HUES6 (cell line): ENCODE data around the gene MAN1B1.

Experiments used
- H3K27ac ChIP-seq: 2 replicates; pipeline ENCODE4 v1.7.0; 2013; ENCODE audit warnings: low read depth, mild to moderate bottlenecking, low read length, inconsistent platforms
- H3K27me3 ChIP-seq: 2 replicates; pipeline ENCODE4 v1.6.1; 2013; ENCODE audit warnings: low read length; ENCODE audit not compliant: control insufficient read depth, insufficient read depth
- H3K36me3 ChIP-seq: 2 replicates; pipeline ENCODE4 v1.6.1; 2013; ENCODE audit warnings: low read length; ENCODE audit not compliant: control insufficient read depth, insufficient read depth
- H3K4me1 ChIP-seq: 2 replicates; pipeline ENCODE4 v1.6.1; 2013; ENCODE audit warnings: low read length; ENCODE audit not compliant: control insufficient read depth, insufficient read depth
- H3K4me3 ChIP-seq: 2 replicates; pipeline ENCODE4 v1.5.1; 2013; ENCODE audit warnings: low read depth, low read length
- H3K9ac ChIP-seq: one replicate; pipeline ENCODE4 v1.6.1; 2013; ENCODE audit warnings: mild to moderate bottlenecking, low read length
- H3K9me3 ChIP-seq: 2 replicates; pipeline ENCODE4 v1.6.1; 2013; ENCODE audit warnings: low read depth, low read length; ENCODE audit not compliant: control insufficient read depth, insufficient read depth

Gene MAN1B1

GRCh38 chr9:137071282-137071681, 15.5 kb upstream of the MAN1B1 start:
- H3K27me3 ChIP-seq = peaks cover 11% of the 10 kb centered on the region; the same call in 1 of the 2 replicates
- H3K36me3 ChIP-seq = peaks cover 3% of the 10 kb centered on the region
- H3K9me3 ChIP-seq = no peaks in the 10 kb centered on the region
- peak overlapping the region; percentile 80 for H3K4me3 ChIP-seq
- no peak overlapping the region for H3K27ac ChIP-seq
- H3K4me1 ChIP-seq = peaks cover 34% of the 10 kb centered on the region
- H3K9ac ChIP-seq = no peak overlapping the region

GRCh38 chr9:137073992-137074399, 12.8 kb upstream of the MAN1B1 start:
- no peaks in the 10 kb centered on the region for H3K9me3 ChIP-seq
- no peak overlapping the region for H3K27ac ChIP-seq
- no peaks in the 10 kb centered on the region for H3K36me3 ChIP-seq
- peaks cover 35% of the 10 kb centered on the region for H3K4me1 ChIP-seq
- no peak overlapping the region for H3K4me3 ChIP-seq
- H3K27me3 ChIP-seq = peaks cover 30% of the 10 kb centered on the region
- H3K9ac ChIP-seq = no peak overlapping the region

GRCh38 chr9:137074657-137075274, 12.0 kb upstream of the MAN1B1 start:
- Histone ChIP-seq H3K9ac (peak overlapping the region; percentile 46), H3K27me3 (peaks cover 29% of the 10 kb centered on the region), H3K4me3 (no peak overlapping the region), H3K4me1 (peaks cover 30% of the 10 kb centered on the region), H3K27ac (peak overlapping the region; percentile 54; the same call in 1 of the 2 replicates), H3K9me3 (no peaks in the 10 kb centered on the region), H3K36me3 (peaks cover 7% of the 10 kb centered on the region; the same call in 1 of the 2 replicates)

DNA sequence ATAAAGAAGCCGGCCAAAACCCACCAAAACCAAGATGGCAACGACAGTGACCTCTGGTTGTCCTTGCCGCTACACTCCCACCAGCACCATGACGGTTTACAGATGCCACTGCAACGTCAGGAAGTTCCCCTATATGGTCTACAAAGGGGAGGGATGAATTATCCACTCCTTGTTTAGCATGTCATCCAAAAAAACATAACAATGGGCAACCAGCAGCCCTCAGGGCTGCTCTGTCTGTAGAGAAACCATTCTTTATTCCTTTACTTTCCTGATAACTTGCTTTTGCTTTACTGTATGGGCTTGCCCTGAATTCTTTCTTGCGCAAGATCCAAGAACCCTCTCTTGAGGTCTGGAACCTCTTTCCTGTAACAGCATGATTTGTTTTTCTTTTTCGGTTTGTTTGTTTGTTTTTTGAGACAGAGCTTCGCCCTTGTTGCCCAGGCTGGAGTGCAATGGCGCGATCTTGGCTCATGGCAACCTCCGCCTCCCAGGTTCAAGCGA, 11.5 kb upstream of the MAN1B1 start:
- peak overlapping the region; percentile 46 for H3K9ac ChIP-seq
- H3K4me3 ChIP-seq = no peak overlapping the region
- H3K27ac ChIP-seq = peak overlapping the region; percentile 54; the same call in 1 of the 2 replicates
- H3K9me3 ChIP-seq = no peaks in the 10 kb centered on the region
- H3K36me3 ChIP-seq = peaks cover 8% of the 10 kb centered on the region; the same call in 1 of the 2 replicates
- H3K4me1 ChIP-seq = peaks cover 30% of the 10 kb centered on the region
- peaks cover 34% of the 10 kb centered on the region for H3K27me3 ChIP-seq

DNA sequence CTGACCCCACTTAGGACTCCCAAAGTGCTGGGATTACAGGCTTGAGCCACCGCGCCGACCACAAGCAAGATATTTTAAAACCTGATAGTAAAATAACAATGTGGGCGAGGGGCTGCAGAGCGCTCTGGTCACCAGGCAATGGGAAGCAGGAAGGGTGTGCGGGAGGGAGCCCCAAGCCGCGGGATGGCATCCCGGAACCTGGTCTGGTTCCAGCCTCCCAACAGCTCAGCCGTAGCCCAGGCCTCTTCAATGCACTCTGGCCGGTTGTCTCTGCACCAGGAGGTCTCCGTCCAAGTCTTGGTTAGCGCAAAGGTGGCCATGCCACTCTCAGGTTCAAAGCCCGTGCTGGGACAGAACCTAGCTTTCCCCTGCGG, 10.2 kb upstream of the MAN1B1 start:
- H3K9ac ChIP-seq = peak overlapping the region; percentile 56
- no peak overlapping the region for H3K27ac ChIP-seq

DNA sequence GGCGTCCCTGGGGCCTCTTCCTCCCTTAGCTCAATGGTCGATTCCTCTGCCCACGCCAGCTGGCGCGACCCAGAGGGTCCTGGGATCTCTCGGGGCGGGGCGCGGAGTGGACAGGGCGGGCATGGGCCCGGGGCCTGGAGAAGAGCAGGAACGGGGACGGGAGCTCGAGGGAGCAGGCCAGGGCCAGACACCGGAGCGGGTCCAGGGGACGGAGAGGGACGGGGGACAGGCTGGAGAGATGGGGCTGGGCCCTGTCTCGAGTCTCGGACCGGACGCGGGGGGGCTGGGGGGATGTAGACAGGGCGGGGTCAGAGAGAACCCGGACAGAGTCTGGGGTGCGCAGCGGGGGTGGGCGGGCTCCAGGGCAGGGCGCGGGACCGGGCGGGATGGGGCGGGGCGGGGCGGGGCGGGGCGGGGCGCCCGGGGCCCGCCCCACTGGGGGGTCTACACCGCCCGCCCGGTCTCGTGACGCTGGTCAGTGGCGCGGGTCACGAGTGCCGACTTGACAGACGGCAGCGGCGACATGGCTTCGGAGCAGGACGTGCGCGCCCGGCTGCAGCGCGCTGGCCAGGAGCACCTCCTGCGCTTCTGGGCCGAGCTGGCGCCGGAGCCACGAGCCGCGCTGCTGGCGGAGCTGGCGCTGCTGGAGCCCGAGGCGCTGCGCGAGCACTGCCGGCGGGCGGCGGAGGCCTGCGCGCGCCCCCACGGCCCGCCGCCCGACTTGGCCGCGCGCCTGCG, 9.6 kb upstream of the MAN1B1 start, which contains the start of gene UAP1L1:
TSS of gene UAP1L1 (plus strand) at position 508 of the 738 bp plus-strand sequence. CDS start at position 524, 16 bp downstream.
- H3K9me3 ChIP-seq = no peaks in the 10 kb centered on the region
- peaks cover 37% of the 10 kb centered on the region for H3K27me3 ChIP-seq
- peak within 1 kb of the TSS; percentile 62 for H3K9ac ChIP-seq
- H3K36me3 ChIP-seq = peaks cover 19% of the 10 kb centered on the region
- peak within 1 kb of the TSS; percentile 61 for H3K4me3 ChIP-seq
- H3K4me1 ChIP-seq = peaks cover 22% of the 10 kb centered on the region
- H3K27ac ChIP-seq = no peak within 1 kb of the TSS

More for the DNA sequence above, 10.2 kb upstream of the MAN1B1 start:
- Histone ChIP-seq H3K9me3 (no peaks in the 10 kb centered on the region), H3K4me3 (peak overlapping the region; percentile 61), H3K4me1 (peaks cover 22% of the 10 kb centered on the region), H3K36me3 (peaks cover 13% of the 10 kb centered on the region; the same call in 1 of the 2 replicates), H3K27me3 (peaks cover 37% of the 10 kb centered on the region)

GRCh38 chr9:137077758-137078693, 8.8 kb upstream of the MAN1B1 start:
- peaks cover 22% of the 10 kb centered on the region for H3K36me3 ChIP-seq
- H3K4me1 ChIP-seq = peaks cover 22% of the 10 kb centered on the region
- H3K9me3 ChIP-seq = no peaks in the 10 kb centered on the region
- H3K27me3 ChIP-seq = peaks cover 37% of the 10 kb centered on the region
- peak overlapping the region; percentile 61 for H3K4me3 ChIP-seq
- H3K9ac ChIP-seq = peak overlapping the region; percentile 62
- no peak overlapping the region for H3K27ac ChIP-seq

DNA sequence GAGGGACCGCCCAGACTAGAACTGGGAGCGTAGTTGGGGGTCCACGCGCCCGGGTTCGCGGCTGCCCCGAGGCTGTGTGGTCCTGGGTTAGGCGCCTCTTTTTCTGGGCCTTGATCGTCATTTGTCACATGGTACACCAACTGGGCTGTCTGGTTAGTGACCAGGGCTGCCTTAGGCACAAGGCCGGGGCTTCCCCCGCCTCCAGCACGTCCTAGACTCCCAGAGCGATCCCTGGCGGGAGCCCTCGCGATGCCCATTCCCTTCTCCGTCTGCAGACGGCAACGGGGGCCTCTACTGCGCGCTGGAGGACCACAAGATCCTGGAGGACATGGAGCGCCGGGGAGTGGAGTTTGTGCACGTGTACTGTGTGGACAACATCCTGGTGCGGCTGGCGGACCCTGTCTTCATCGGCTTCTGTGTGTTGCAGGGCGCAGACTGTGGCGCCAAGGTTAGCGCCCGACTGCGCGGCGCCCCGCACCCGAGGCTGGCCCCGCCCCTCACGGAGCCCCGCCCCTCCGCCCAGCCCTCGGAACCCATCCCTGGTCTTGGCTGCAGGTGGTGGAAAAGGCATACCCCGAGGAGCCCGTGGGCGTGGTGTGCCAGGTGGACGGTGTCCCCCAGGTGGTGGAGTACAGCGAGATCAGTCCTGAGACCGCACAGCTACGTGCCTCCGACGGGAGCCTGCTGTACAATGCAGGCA, 7.9 kb upstream of the MAN1B1 start:
- peak overlapping the region; percentile 61 for H3K4me3 ChIP-seq

DNA sequence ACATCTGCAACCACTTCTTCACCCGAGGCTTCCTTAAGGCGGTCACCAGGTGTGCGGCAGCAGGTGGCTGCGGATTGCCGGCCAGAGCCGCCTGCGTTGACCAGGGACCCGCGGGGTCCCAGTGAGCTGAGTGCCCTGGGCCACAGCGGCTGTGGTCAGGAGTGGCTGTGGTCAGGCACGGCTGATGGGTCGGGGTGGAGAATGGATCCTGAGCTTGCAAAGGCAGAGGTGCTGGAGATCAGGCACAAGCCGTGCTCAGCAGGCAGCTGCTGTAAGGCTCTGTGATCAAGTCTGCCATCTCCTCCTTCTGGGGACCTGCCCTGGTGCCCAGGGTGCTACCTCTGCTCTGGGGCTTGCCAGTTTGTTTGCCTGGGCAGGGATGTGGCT, 7.4 kb upstream of the MAN1B1 start:
- no peak overlapping the region for H3K4me3 ChIP-seq
- H3K27me3 ChIP-seq = peaks cover 37% of the 10 kb centered on the region
- no peaks in the 10 kb centered on the region for H3K9me3 ChIP-seq
- H3K9ac ChIP-seq = no peak overlapping the region
- peaks cover 22% of the 10 kb centered on the region for H3K36me3 ChIP-seq
- H3K27ac ChIP-seq = no peak overlapping the region
- peaks cover 32% of the 10 kb centered on the region for H3K4me1 ChIP-seq

More for the DNA sequence above, 7.9 kb upstream of the MAN1B1 start:
- H3K36me3 ChIP-seq = peaks cover 22% of the 10 kb centered on the region
- H3K27ac ChIP-seq = no peak overlapping the region
- H3K9ac ChIP-seq = no peak overlapping the region
- peaks cover 37% of the 10 kb centered on the region for H3K27me3 ChIP-seq
- no peaks in the 10 kb centered on the region for H3K9me3 ChIP-seq
- peaks cover 30% of the 10 kb centered on the region for H3K4me1 ChIP-seq
